ENCODE data around the gene ITGA6.

- TF ChIP-seq CTCF (IDR thresholded peaks at IDR 0.05) (peak in 1 of 4 donors; percentile 12), POLR2A (IDR thresholded peaks at IDR 0.05) (no peak)
Measured at GRCh38 chr2:172427990-172428831, 825 bp downstream of the ITGA6 start.
